Parathyroid adenoma (tissue), 2 donors: ENCODE results near the gene AFF3.

Source experiments
- H2AFZ ChIP-seq: fragments of 300-600 bp; sonication (generic); one replicate; pipeline ENCODE4 v1.7.0; 2017; ENCODE audit warnings: antibody characterized with exemption, mild to moderate bottlenecking
- H3K27ac ChIP-seq: fragments of 300-600 bp; sonication (generic); one replicate; pipeline ENCODE4 v1.7.0; 2017
- H3K27me3 ChIP-seq: fragments of 300-600 bp; sonication (generic); one replicate; pipeline ENCODE4 v1.7.0; 2017; ENCODE audit warnings: low read length; ENCODE audit not compliant: control insufficient read depth, insufficient read depth
- H3K36me3 ChIP-seq: fragments of 300-600 bp; sonication (generic); one replicate; pipeline ENCODE4 v1.7.0; 2017; ENCODE audit warnings: low read length; ENCODE audit not compliant: control insufficient read depth, insufficient read depth
- H3K4me1 ChIP-seq: fragments of 300-600 bp; sonication (generic); one replicate; pipeline ENCODE4 v1.7.0; 2017; ENCODE audit warnings: control low read depth
- H3K4me2 ChIP-seq: fragments of 300-600 bp; sonication (generic); one replicate; pipeline ENCODE4 v1.7.0; 2017; ENCODE audit warnings: low read length
- H3K4me3 ChIP-seq: fragments of 300-600 bp; sonication (generic); one replicate; pipeline ENCODE4 v1.7.0; 2017; ENCODE audit warnings: low read depth, low read length
- H3K79me2 ChIP-seq: fragments of 300-600 bp; sonication (generic); one replicate; pipeline ENCODE4 v1.7.0; 2017; ENCODE audit warnings: control low read depth
- H3K9ac ChIP-seq: fragments of 300-600 bp; sonication (generic); one replicate; pipeline ENCODE4 v1.7.0; 2017; ENCODE audit warnings: mild to moderate bottlenecking
- H3K9me3 ChIP-seq: fragments of 300-600 bp; sonication (generic); one replicate; pipeline ENCODE4 v1.7.0; 2017; ENCODE audit warnings: low read length; ENCODE audit not compliant: control insufficient read depth
- TF ChIP-seq, protein P1 (sequence below): fragments of 300-600 bp; sonication (generic); IDR thresholded peaks from one replicate; pipeline ENCODE4 v1.7.0; 2017; ENCODE audit warnings: antibody characterized with exemption, mild to moderate bottlenecking
- donor health status: primary hyperparathyroidism.

AFF3 gene

DNA sequence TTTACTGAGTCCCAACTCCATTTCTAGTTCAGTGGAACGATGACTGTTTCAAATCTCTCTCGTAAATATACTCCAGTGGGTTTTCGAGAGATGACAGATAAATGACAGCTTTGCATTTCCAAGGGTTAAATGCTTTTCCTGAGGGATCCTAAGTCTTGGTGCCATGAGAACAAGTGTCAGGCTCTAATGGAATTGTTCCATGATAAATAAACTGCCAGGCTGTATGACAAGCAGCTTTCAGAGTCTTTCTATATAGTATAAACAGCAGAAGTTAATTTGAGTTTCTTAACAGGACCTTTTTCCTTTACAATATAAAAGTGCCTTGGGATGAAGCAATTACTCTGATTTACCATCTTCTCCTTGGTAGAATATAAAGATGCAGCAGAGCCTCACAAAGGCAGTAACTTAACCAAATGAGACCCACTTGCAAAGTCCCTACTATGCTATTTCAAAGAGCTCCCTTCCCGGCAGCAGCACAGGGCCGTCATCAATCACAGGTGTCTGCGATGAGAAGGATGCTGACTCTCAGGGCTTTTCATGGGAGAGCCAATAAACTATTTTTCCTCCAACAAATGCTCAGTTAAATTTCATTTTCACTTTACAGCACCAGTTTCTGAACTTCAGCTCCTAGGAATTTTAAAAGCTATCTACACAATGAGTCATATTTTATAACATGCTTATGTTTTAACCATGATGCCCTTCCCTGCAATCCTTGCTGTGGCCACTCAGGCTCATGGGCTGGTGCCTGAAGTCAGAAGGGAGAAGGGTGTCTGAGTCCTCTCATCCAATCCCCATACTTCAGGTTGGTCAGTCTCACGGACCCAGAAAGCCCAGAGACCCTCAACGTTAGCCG lies 123.8 kb downstream of the AFF3 start:
- Histone ChIP-seq H3K27me3 (no peaks in the 10 kb centered on the region), H3K4me2 (no peak overlapping the region), H3K9me3 (no peaks in the 10 kb centered on the region), H3K79me2 (no peaks in the 10 kb centered on the region), H3K27ac (no peak overlapping the region), H3K9ac (no peak overlapping the region), H3K4me1 (no peaks in the 10 kb centered on the region), H2AFZ (no peak overlapping the region), H3K4me3 (no peak overlapping the region), H3K36me3 (no peaks in the 10 kb centered on the region)
- TF ChIP-seq, protein P1, sequence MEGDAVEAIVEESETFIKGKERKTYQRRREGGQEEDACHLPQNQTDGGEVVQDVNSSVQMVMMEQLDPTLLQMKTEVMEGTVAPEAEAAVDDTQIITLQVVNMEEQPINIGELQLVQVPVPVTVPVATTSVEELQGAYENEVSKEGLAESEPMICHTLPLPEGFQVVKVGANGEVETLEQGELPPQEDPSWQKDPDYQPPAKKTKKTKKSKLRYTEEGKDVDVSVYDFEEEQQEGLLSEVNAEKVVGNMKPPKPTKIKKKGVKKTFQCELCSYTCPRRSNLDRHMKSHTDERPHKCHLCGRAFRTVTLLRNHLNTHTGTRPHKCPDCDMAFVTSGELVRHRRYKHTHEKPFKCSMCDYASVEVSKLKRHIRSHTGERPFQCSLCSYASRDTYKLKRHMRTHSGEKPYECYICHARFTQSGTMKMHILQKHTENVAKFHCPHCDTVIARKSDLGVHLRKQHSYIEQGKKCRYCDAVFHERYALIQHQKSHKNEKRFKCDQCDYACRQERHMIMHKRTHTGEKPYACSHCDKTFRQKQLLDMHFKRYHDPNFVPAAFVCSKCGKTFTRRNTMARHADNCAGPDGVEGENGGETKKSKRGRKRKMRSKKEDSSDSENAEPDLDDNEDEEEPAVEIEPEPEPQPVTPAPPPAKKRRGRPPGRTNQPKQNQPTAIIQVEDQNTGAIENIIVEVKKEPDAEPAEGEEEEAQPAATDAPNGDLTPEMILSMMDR, result no peak

- Histone ChIP-seq H3K4me1 (no peaks in the 10 kb centered on the region), H3K27me3 (no peaks in the 10 kb centered on the region), H3K27ac (no peak overlapping the region), H3K4me3 (no peak overlapping the region), H3K36me3 (no peaks in the 10 kb centered on the region), H3K79me2 (no peaks in the 10 kb centered on the region), H3K9ac (no peak overlapping the region), H3K4me2 (no peak overlapping the region), H2AFZ (no peak overlapping the region), H3K9me3 (no peaks in the 10 kb centered on the region)
- TF ChIP-seq, protein P1, result no peak
Measured at GRCh38 chr2:100017633-100018032, 124.8 kb downstream of the AFF3 start.

DNA sequence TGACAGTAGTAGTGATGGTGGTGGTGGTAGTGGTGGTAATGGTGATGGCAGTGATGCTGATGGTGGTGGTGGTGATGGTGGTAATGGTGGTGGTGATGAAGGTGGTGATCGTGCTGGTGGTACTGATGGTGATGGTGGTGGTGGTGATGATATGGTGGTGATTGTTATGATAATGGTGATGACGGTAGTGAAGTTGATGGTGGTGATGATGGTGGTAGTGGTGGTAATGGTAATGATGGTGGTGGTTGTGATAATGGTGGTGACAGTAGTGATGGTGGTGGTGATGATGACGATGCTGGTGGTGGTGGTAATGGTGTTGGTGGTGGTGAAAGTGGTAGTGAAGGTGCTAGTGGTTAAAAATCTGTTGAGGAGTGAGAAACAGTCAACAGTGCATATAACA lies 125.6 kb downstream of the AFF3 start:
- H3K4me1 ChIP-seq, result no peaks in the 10 kb centered on the region
- no peaks in the 10 kb centered on the region for H3K27me3 ChIP-seq
- no peak overlapping the region for H3K4me2 ChIP-seq
- TF ChIP-seq, protein P1, result no peak
- no peak overlapping the region for H2AFZ ChIP-seq
- H3K4me3 ChIP-seq, result no peak overlapping the region
- no peak overlapping the region for H3K9ac ChIP-seq
- no peaks in the 10 kb centered on the region for H3K79me2 ChIP-seq
- no peaks in the 10 kb centered on the region for H3K9me3 ChIP-seq
- no peaks in the 10 kb centered on the region for H3K36me3 ChIP-seq
- no peak overlapping the region for H3K27ac ChIP-seq

GRCh38 chr2:100015849-100016248 lies 126.5 kb downstream of the AFF3 start:
- Histone ChIP-seq H2AFZ (no peak overlapping the region), H3K36me3 (no peaks in the 10 kb centered on the region), H3K79me2 (no peaks in the 10 kb centered on the region), H3K4me1 (no peaks in the 10 kb centered on the region), H3K4me2 (no peak overlapping the region), H3K9me3 (no peaks in the 10 kb centered on the region), H3K27me3 (no peaks in the 10 kb centered on the region), H3K27ac (no peak overlapping the region), H3K4me3 (no peak overlapping the region), H3K9ac (no peak overlapping the region)
- TF ChIP-seq, protein P1, result no peak
